ENCODE results near the gene DHX34.

DHX34 gene

GRCh38 chr19:47379381-47379938 is 30.3 kb downstream of the DHX34 start:
- Histone ChIP-seq H3K79me2 (ENCODE audit: low read length) (no peaks in the 10 kb centered on the region), H4K20me1 (ENCODE audit: insufficient read depth, low read length) (no peaks in the 10 kb centered on the region), H3K4me2 (ENCODE audit: low read depth, low read length) (no peak overlapping the region), H3K9me2 (replicated peaks; ENCODE audit: insufficient read depth, low read length) (no peaks in the 10 kb centered on the region), H3K4me3 (ENCODE audit: low read length) (no peak overlapping the region), H3K4me1 (ENCODE audit: low read length) (no peaks in the 10 kb centered on the region), H3F3A (ENCODE audit: insufficient read depth, low read length) (no peaks in the 10 kb centered on the region), H2AFZ (ENCODE audit: low read length) (no peak overlapping the region), H3K36me3 (replicated peaks; ENCODE audit: insufficient read depth, low read length) (no peaks in the 10 kb centered on the region), H3K9me3 (replicated peaks; ENCODE audit: insufficient read depth, low read length) (no peaks in the 10 kb centered on the region), H3K27me3 (replicated peaks; ENCODE audit: insufficient read depth, low read length) (no peaks in the 10 kb centered on the region), H3K9ac (ENCODE audit: low read length) (no peak overlapping the region), H3K27ac (ENCODE audit: low read length) (no peak overlapping the region)
- TF ChIP-seq EZH2 (optimal IDR thresholded peaks at IDR 0.05; ENCODE audit: low read depth, low read length) (no peak), EZH2phosphoT487 (IDR thresholded peaks at IDR 0.05; ENCODE audit: low read length) (no peak), CTCF (IDR thresholded peaks at IDR 0.05; ENCODE audit: low read length) (no peak)
- no peak for DNase-seq

GRCh38 chr19:47380559-47380958 is 31.4 kb downstream of the DHX34 start:
- no peaks in the 10 kb centered on the region for H3K79me2 ChIP-seq (ENCODE audit: low read length)
- H3K9me2 ChIP-seq (replicated peaks; ENCODE audit: insufficient read depth, low read length), result no peaks in the 10 kb centered on the region
- no peak overlapping the region for H3K27ac ChIP-seq (ENCODE audit: low read length)
- H3K4me1 ChIP-seq (ENCODE audit: low read length), result no peaks in the 10 kb centered on the region
- no peaks in the 10 kb centered on the region for H3K36me3 ChIP-seq (replicated peaks; ENCODE audit: insufficient read depth, low read length)
- TF ChIP-seq CTCF (IDR thresholded peaks at IDR 0.05; ENCODE audit: low read length), result no peak
- no peak for TF ChIP-seq EZH2 (optimal IDR thresholded peaks at IDR 0.05; ENCODE audit: low read depth, low read length)
- H4K20me1 ChIP-seq (ENCODE audit: insufficient read depth, low read length), result no peaks in the 10 kb centered on the region
- no peak overlapping the region for H3K4me3 ChIP-seq (ENCODE audit: low read length)
- H3K9me3 ChIP-seq (replicated peaks; ENCODE audit: insufficient read depth, low read length), result no peaks in the 10 kb centered on the region
- H2AFZ ChIP-seq (ENCODE audit: low read length), result no peak overlapping the region
- no peaks in the 10 kb centered on the region for H3K27me3 ChIP-seq (replicated peaks; ENCODE audit: insufficient read depth, low read length)
- H3K4me2 ChIP-seq (ENCODE audit: low read depth, low read length), result no peak overlapping the region
- no peak overlapping the region for H3K9ac ChIP-seq (ENCODE audit: low read length)
- H3F3A ChIP-seq (ENCODE audit: insufficient read depth, low read length), result no peaks in the 10 kb centered on the region
- no peak for DNase-seq

GRCh38 chr19:47381121-47381520 is 32.0 kb downstream of the DHX34 start:
- no peaks in the 10 kb centered on the region for H3K79me2 ChIP-seq (ENCODE audit: low read length)
- no peak for TF ChIP-seq CTCF (IDR thresholded peaks at IDR 0.05; ENCODE audit: low read length)
- no peaks in the 10 kb centered on the region for H4K20me1 ChIP-seq (ENCODE audit: insufficient read depth, low read length)
- no peak overlapping the region for H3K4me3 ChIP-seq (ENCODE audit: low read length)
- no peaks in the 10 kb centered on the region for H3K9me2 ChIP-seq (replicated peaks; ENCODE audit: insufficient read depth, low read length)
- H3K27ac ChIP-seq (ENCODE audit: low read length), result no peak overlapping the region
- no peaks in the 10 kb centered on the region for H3K27me3 ChIP-seq (replicated peaks; ENCODE audit: insufficient read depth, low read length)
- no peaks in the 10 kb centered on the region for H3K9me3 ChIP-seq (replicated peaks; ENCODE audit: insufficient read depth, low read length)
- H2AFZ ChIP-seq (ENCODE audit: low read length), result no peak overlapping the region
- DNase-seq, result no peak
- no peak overlapping the region for H3K9ac ChIP-seq (ENCODE audit: low read length)
- H3K4me1 ChIP-seq (ENCODE audit: low read length), result no peaks in the 10 kb centered on the region
- H3K36me3 ChIP-seq (replicated peaks; ENCODE audit: insufficient read depth, low read length), result no peaks in the 10 kb centered on the region
- H3F3A ChIP-seq (ENCODE audit: insufficient read depth, low read length), result no peaks in the 10 kb centered on the region
- H3K4me2 ChIP-seq (ENCODE audit: low read depth, low read length), result no peak overlapping the region

Data from MM.1S (cell line).